Peyer's patch (tissue), 4 donors: Measurements from ENCODE around the gene VSIR. TPM values are rescaled to one million over a fixed set of nuclear protein-coding genes. Genes with fewer than 3 reads are reported as not detected.

Experiments used
- DNase-seq, 3 donors: peaks; one replicate each; pipeline ENCODE4 v3.0.0-alpha.2; 2017 to 2019
- H3K27ac ChIP-seq, 4 donors: fragments of 200-600 bp; sonication (generic); one replicate each; pipeline ENCODE4 v1.5.1; 2016 to 2019
- H3K27me3 ChIP-seq, 2 donors: fragments of 200-600 bp; sonication (generic); one replicate each; pipeline ENCODE4 v1.5.1; 2019
- H3K36me3 ChIP-seq, 3 donors: fragments of 200-600 bp; sonication (generic); one replicate each; pipeline ENCODE4 v1.5.1; 2016 to 2019
- H3K4me1 ChIP-seq, 4 donors: fragments of 200-600 bp; sonication (generic); one replicate each; pipeline ENCODE4 v1.5.1; 2016 to 2019
- H3K4me3 ChIP-seq, 4 donors: fragments of 200-600 bp; sonication (generic); 1 replicate in 3 of 4; 2 replicates in 1 of 4; pipeline ENCODE4 v1.5.1; 2016 to 2019; ENCODE audit warnings: mild to moderate bottlenecking in 1 of 4
- H3K9me3 ChIP-seq, 4 donors: fragments of 200-600 bp; sonication (generic); one replicate each; pipeline ENCODE4 v1.5.1; 2016 to 2019; ENCODE audit warnings: mild to moderate bottlenecking in 1 of 4
- POLR2A ChIP-seq, 2 donors: fragments of 450-650 bp; IDR thresholded peaks; one replicate each; pipeline ENCODE4 v1.5.1; 2017; ENCODE audit warnings: antibody characterized with exemption in 2 of 2, mild to moderate bottlenecking in 2 of 2, moderate library complexity in 2 of 2
- total RNA-seq, 4 donors: library from RNA; depleted of rRNA; stranded (reverse); fragments of >200 nt; gene quantifications; one replicate each; pipeline ENCODE4 v1.1.0, GENCODE V29; 2016
- TF ChIP-seq, protein P1 (sequence below), 6 experiments: fragments of 450-650 bp in 4 of 6; fragments of 200-600 bp in 2 of 6; sonication (generic) in 1 of 6; IDR thresholded peaks; one replicate each; pipeline ENCODE4 v1.5.1; 2017 to 2019; ENCODE audit warnings: antibody characterized with exemption in 6 of 6, mild to moderate bottlenecking in 3 of 6, moderate library complexity in 1 of 6

The VSIR gene
- total RNA-seq, 4 donors from 2014 or later: 38.0 to 169 (median 127) TPM

DNA sequence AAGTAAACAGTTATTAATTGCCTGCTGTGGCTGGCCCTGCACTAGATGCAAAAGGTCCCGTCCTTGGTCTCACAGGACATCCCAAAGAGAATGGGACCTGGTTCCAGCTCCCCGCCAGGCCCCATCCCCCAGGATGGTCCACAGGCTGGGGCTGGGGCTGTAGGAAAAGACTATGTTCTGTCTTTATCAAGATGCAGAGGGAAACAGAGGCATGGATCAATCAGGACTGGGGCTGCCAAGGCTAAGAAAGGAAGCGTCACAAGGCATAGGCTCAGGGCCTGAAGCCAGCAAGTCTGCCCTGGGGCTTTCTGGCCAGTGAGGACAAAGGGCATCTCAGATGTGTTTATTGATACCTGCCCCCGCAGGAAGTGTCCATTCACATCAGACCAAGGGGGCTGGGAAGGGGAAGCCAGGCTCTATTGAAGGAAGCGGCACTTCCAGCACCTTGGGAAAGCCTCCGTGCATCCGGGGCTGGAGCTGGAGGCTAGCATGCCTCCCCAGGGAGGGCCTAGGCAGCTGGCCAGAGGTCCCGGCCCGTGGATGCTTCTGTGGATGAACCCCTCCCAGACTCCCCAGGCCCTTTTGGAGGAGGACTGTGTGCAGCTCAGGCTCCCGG lies 5.8 kb downstream of the VSIR start:
- Histone ChIP-seq H3K27ac (peak overlapping the region; percentile 84 to 99 (median 90)), H3K27me3 (no peaks in the 10 kb centered on the region), H3K36me3 (no peaks in the 10 kb centered on the region), H3K4me3 (peak overlapping the region in 3 of 4 donors; percentile 4 to 30 (median 24)), H3K4me1 (peaks cover 21 to 86% (median 60%) of the 10 kb centered on the region in 4 donors), H3K9me3 (no peaks in the 10 kb centered on the region)
- TF ChIP-seq, protein P1, sequence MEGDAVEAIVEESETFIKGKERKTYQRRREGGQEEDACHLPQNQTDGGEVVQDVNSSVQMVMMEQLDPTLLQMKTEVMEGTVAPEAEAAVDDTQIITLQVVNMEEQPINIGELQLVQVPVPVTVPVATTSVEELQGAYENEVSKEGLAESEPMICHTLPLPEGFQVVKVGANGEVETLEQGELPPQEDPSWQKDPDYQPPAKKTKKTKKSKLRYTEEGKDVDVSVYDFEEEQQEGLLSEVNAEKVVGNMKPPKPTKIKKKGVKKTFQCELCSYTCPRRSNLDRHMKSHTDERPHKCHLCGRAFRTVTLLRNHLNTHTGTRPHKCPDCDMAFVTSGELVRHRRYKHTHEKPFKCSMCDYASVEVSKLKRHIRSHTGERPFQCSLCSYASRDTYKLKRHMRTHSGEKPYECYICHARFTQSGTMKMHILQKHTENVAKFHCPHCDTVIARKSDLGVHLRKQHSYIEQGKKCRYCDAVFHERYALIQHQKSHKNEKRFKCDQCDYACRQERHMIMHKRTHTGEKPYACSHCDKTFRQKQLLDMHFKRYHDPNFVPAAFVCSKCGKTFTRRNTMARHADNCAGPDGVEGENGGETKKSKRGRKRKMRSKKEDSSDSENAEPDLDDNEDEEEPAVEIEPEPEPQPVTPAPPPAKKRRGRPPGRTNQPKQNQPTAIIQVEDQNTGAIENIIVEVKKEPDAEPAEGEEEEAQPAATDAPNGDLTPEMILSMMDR (IDR thresholded peaks at IDR 0.05): no peak
- TF ChIP-seq POLR2A (IDR thresholded peaks at IDR 0.05): peak; percentile 38 to 55
- DNase-seq: peak in 2 of 3 donors; percentile 81 to 85

DNA sequence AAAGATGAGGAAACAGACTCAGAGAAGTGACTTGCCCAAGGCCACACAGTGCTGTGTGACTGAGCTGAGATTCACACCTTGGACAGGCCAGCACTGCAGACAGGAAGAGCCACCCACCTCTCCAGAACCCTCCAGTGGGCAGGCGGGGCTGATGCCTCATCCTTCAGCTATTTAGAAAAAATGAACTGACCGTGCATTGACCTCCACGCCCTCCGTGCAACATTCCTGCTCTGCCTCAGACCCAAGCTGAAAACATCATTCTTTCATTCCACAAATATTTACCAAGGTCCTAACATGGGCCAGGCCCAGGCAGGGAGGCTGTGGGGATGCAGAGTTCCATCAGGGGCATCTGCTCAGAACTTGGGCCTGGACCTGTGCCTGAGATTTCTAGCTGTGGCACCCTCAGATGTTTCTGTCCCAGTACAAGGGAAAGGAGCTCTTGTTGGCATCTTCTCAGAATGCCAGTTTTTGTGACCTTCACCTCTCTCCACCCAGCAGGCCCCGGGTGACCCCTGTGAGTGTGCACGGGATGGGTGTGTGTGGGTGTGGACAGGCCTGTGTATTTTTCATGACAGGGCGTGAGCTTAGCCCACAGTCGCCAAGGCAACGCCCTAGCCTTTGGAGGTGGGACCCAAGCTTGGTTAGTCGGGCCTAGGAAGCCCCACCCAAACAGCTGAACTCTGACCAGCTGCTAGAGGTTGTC lies 6.5 kb downstream of the VSIR start:
- no peaks in the 10 kb centered on the region for H3K9me3 ChIP-seq
- no peaks in the 10 kb centered on the region for H3K27me3 ChIP-seq
- peaks cover 0 to 6% (median 0%) of the 10 kb centered on the region in 3 donors for H3K36me3 ChIP-seq
- peak; percentile 56 to 95 (median 95) for DNase-seq
- peaks cover 21 to 88% (median 56%) of the 10 kb centered on the region in 4 donors for H3K4me1 ChIP-seq
- no peak for TF ChIP-seq POLR2A (IDR thresholded peaks at IDR 0.05)
- TF ChIP-seq, protein P1 (IDR thresholded peaks at IDR 0.05): no peak
- H3K27ac ChIP-seq: peak overlapping the region; percentile 84 to 99 (median 90)
- peak overlapping the region in 2 of 4 donors; percentile 24 to 30 for H3K4me3 ChIP-seq

DNA sequence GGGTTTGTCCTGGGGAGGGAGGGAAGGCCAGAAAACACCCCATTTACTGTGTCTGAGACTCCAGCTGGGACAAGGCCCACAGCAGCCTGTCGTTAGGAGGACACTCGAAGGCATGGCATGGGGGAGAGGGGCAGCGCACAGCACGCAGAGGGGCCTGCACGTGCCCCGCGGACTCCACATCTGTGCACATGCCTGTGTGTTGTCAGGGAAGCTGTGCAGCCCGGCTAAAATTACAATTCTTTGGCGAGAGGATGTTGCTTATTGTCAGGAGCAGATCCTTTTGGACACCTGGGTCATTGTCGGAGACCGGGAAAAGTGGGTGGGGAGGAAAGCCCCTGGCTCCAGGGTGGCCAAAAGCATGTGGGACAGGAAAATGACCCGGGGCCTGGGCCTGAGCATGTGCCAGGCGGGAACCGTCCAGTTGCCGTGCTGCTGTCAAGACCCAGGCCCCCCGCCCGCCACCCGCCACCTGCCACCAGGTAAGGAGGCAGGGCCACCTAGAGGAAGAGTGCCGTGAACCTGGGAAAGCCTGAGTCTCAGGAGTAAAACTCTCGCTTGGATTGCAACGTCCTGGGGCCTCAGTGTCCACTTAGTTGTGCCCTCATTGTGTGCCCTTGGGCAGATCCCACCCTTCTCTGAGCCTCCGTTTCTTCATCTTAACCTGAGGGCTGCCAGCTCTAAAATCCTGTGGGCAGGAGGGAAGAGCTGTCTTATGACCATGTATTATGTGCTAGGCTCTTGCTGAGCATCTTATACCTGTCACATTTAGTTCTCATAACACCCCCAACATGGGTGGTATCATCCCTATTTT lies 7.2 kb downstream of the VSIR start:
- Histone ChIP-seq H3K27me3 (no peaks in the 10 kb centered on the region), H3K4me3 (no peak overlapping the region), H3K36me3 (peaks cover 0 to 12% (median 0%) of the 10 kb centered on the region in 3 donors), H3K27ac (peak overlapping the region; percentile 84 to 99 (median 90)), H3K4me1 (peaks cover 21 to 82% (median 52%) of the 10 kb centered on the region in 4 donors), H3K9me3 (no peaks in the 10 kb centered on the region)
- DNase-seq: no peak
- TF ChIP-seq, protein P1 (IDR thresholded peaks at IDR 0.05): no peak
- TF ChIP-seq POLR2A (IDR thresholded peaks at IDR 0.05): no peak

DNA sequence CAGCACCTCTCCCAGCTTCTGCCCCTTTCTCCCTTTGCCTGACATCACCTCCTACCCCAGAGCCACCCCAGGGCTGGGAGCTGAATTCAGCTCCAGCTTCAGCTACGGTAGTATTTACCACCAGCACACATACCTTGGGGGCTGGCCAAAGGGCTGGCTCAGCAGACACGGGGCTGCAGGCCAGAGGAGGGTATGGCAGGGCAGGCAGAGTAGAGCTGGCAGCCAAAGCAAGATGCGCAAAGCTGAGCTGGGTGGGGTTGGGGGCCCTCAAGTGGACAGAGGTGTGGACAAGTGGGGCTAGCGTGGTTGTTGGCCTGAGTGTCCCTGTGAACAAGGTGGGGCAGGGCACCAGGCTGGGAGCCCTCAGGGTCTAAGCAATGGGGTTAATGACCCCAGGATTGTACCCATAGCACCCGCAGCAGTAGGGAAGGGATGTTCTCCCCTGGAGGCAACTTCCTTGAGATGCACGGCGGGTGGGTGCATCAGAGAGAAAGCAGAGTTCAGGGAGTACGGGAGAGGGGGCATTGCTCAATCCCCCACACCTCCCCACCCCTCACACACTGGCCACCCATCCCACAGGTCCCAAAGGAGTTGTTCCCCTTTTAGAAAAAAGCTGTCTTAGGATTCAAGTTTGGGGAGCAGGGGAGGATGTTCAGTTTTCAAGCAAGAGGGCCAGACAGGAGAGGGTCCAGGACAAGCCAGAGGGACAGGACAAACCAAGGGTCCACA lies 8.0 kb downstream of the VSIR start:
- peak overlapping the region; percentile 84 to 99 (median 90) for H3K27ac ChIP-seq
- no peaks in the 10 kb centered on the region for H3K27me3 ChIP-seq
- H3K4me3 ChIP-seq: no peak overlapping the region
- no peaks in the 10 kb centered on the region for H3K9me3 ChIP-seq
- no peak for TF ChIP-seq POLR2A (IDR thresholded peaks at IDR 0.05)
- TF ChIP-seq, protein P1 (IDR thresholded peaks at IDR 0.05): no peak
- peaks cover 21 to 81% (median 51%) of the 10 kb centered on the region in 4 donors for H3K4me1 ChIP-seq
- DNase-seq: no peak
- peaks cover 0 to 19% (median 0%) of the 10 kb centered on the region in 3 donors for H3K36me3 ChIP-seq
